Measurements from ENCODE around the gene SPCS2. TPM values are rescaled to one million over a fixed set of nuclear protein-coding genes. Genes with fewer than 3 reads are reported as not detected.

SPCS2 gene
- total and polyA plus RNA-seq, 3 donors from 2014 or later: 37.0 to 152 (median 61.1) TPM

DNA sequence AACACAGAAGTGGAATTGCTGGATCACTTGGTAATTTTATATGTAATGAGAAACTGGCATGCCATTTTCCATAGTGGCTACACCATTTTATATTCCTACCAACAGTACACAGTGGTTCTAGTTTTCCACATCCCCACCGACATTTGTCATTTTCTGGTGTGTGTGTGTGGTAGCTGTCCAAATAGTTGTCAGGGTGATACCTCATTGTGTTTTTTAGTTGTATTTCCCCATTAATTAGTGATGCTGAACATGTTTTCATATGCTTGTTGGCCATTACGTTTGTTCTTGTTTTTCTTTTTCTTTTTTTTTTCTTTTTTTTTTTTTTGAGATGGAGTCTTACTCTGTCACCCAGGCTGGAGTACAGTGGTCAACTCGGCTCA lies 51.9 kb downstream of the SPCS2 start:
- H3K27me3 ChIP-seq: no peaks in the 10 kb centered on the region
- 90% methylated on average over 3 of the region's 3 CpGs for WGBS, 2 donors
- H3K4me3 ChIP-seq: no peak overlapping the region
- H3K27ac ChIP-seq: no peak overlapping the region
- no peaks in the 10 kb centered on the region for H3K9me3 ChIP-seq
- no peaks in the 10 kb centered on the region for H3K36me3 ChIP-seq (ENCODE audit: low read depth, missing control alignments)
- TF ChIP-seq CTCF (IDR thresholded peaks at IDR 0.05): no peak
- TF ChIP-seq POLR2A (IDR thresholded peaks at IDR 0.05): no peak
- DNase-seq: no peak
- H3K4me1 ChIP-seq: no peaks in the 10 kb centered on the region
- intact Hi-C loops (cut with DNase I; ENCODE audit: low total_unique reads): no loop called here

DNA sequence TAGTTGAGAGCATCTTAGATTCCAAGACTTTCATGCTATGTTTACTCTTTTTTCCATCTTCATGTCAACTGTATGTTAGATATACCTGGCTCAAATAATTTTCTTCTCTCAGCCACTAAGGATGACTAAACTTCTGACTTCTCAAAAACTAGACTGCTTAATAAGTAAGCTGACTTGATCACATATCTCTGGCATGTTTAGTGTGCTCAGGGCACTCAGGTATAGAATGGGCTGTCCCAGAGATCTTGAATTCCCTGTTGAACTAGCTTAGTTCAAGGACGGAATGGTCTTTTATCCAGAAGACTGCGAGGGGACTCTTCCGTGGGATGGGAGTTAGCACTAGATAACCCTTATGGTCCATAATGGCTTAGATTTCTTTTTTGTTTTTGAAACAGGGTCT lies 52.6 kb downstream of the SPCS2 start:
- WGBS, 2 donors: 85 to 93% methylated on average over 3 of the region's 3 CpGs
- no peak for TF ChIP-seq CTCF (IDR thresholded peaks at IDR 0.05)
- Histone ChIP-seq H3K27ac (no peak overlapping the region), H3K27me3 (no peaks in the 10 kb centered on the region), H3K4me3 (no peak overlapping the region), H3K9me3 (no peaks in the 10 kb centered on the region), H3K36me3 (ENCODE audit: low read depth, missing control alignments) (no peaks in the 10 kb centered on the region), H3K4me1 (no peaks in the 10 kb centered on the region)
- intact Hi-C loops (cut with DNase I; ENCODE audit: low total_unique reads): no loop called here
- DNase-seq: no peak

DNA sequence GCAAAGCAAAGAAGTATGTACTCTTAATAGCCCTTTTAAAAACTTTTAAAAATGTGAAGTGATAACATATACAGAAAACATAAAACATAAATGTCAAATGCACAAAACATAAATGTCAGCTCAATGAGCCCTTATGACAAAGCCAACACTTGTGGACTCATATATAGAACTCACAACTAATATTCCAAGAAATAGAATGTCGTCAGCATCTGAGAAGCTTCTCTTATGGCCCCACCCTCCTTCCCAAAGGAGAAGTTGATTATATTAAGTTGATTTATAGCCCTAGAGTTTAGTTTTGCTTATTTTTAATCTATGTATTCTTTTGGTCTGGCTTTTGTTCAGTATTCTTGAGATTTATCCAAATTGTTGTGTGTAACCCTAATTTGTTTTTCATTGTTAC lies 53.5 kb downstream of the SPCS2 start:
- intact Hi-C loops (cut with DNase I; ENCODE audit: low total_unique reads): no loop called here
- Histone ChIP-seq H3K36me3 (ENCODE audit: low read depth, missing control alignments) (no peaks in the 10 kb centered on the region), H3K9me3 (no peaks in the 10 kb centered on the region), H3K4me1 (no peaks in the 10 kb centered on the region), H3K27ac (no peak overlapping the region), H3K27me3 (no peaks in the 10 kb centered on the region), H3K4me3 (no peak overlapping the region)
- TF ChIP-seq CTCF (IDR thresholded peaks at IDR 0.05): no peak
- TF ChIP-seq POLR2A (IDR thresholded peaks at IDR 0.05): no peak
- 93 to 100% methylated on average over 1 of the region's 1 CpG for WGBS, 2 donors
- no peak for DNase-seq

DNA sequence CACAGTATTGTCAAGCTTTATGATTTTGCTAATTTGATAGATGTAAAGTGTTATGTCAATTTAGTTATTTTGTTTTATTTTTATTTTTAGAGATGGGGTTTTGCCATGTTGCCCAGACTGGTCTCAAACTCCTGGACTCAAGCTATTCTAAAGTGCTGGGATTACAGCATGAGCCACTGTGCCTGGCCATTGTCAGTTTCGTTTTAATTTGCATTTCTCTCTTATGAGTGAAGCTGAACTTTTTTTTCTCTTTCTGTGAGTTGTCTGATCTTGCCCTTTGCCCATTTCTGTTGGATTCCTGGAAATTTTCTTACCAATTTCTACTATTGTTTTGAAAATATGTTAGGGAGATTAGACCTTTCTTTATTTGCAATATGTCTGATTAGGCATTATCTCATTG lies 55.1 kb downstream of the SPCS2 start:
- H3K4me1 ChIP-seq: no peaks in the 10 kb centered on the region
- TF ChIP-seq CTCF (IDR thresholded peaks at IDR 0.05): no peak
- no peak for TF ChIP-seq POLR2A (IDR thresholded peaks at IDR 0.05)
- H3K4me3 ChIP-seq: no peak overlapping the region
- no peak for DNase-seq
- 87 to 90% methylated on average over 1 of the region's 1 CpG for WGBS, 2 donors
- no peaks in the 10 kb centered on the region for H3K36me3 ChIP-seq (ENCODE audit: low read depth, missing control alignments)
- H3K27ac ChIP-seq: no peak overlapping the region
- no peaks in the 10 kb centered on the region for H3K9me3 ChIP-seq
- H3K27me3 ChIP-seq: no peaks in the 10 kb centered on the region
- intact Hi-C loops (cut with DNase I; ENCODE audit: low total_unique reads): no loop called here

DNA sequence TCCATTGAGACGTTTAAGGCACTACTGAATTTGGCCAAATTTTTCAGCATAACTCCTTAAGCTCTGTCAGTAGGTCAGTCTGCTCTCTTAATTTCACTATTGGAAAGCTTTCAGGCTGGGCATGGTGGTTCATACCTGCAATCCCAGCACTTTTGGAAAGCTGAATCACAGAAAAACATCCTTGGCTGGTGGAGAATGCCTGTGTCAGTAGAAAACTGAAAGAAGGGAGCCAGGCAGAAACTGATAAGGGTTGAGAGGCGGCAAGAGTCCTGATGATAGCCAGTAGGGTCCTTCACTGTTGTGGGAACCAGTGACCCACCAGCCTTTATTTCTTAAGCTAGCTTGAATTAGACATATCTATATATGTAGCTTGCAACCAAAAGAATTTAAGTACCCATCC lies 62.3 kb downstream of the SPCS2 start:
- Histone ChIP-seq H3K4me3 (no peak overlapping the region), H3K4me1 (no peaks in the 10 kb centered on the region), H3K27me3 (no peaks in the 10 kb centered on the region), H3K36me3 (ENCODE audit: low read depth, missing control alignments) (no peaks in the 10 kb centered on the region), H3K9me3 (no peaks in the 10 kb centered on the region), H3K27ac (no peak overlapping the region)
- intact Hi-C loops (cut with DNase I; ENCODE audit: low total_unique reads): no loop called here
- no peak for DNase-seq
- 74 to 79% methylated on average over 2 of the region's 2 CpGs for WGBS, 2 donors
- TF ChIP-seq POLR2A (IDR thresholded peaks at IDR 0.05) (no peak), CTCF (IDR thresholded peaks at IDR 0.05) (no peak)

Data from testis (tissue), 3 donors.